ENCODE data around the gene RBM20. TPM values are rescaled to one million over a fixed set of nuclear protein-coding genes. Genes with fewer than 3 reads are reported as not detected.

The RBM20 gene
- total RNA-seq, 1 experiment from 2014 or later = 0.11 TPM

- no peak for DNase-seq
- Histone ChIP-seq H3K4me2 (no peak overlapping the region), H3K36me3 (ENCODE audit: low read depth) (no peaks in the 10 kb centered on the region), H3F3A (ENCODE audit: insufficient read depth, low read depth) (no peaks in the 10 kb centered on the region), H3K9me2 (ENCODE audit: insufficient read depth) (no peaks in the 10 kb centered on the region), H3K79me2 (ENCODE audit: low read depth) (no peaks in the 10 kb centered on the region), H3K4me1 (replicated peaks; ENCODE audit: insufficient read depth) (no peaks in the 10 kb centered on the region), H4K20me1 (ENCODE audit: insufficient read depth) (no peaks in the 10 kb centered on the region), H3K9me3 (ENCODE audit: insufficient read depth, low read depth) (no peaks in the 10 kb centered on the region), H3K4me3 (no peak overlapping the region), H3K27me3 (ENCODE audit: insufficient read depth, low read depth) (no peaks in the 10 kb centered on the region), H2AFZ (no peak overlapping the region), H3K27ac (no peak overlapping the region)
- intact Hi-C loops (cut with micrococcal nuclease; ENCODE audit: unreplicated experiment) = no loop called here
- CTCF ChIA-PET = no interaction called here
- TF ChIP-seq, protein P1, sequence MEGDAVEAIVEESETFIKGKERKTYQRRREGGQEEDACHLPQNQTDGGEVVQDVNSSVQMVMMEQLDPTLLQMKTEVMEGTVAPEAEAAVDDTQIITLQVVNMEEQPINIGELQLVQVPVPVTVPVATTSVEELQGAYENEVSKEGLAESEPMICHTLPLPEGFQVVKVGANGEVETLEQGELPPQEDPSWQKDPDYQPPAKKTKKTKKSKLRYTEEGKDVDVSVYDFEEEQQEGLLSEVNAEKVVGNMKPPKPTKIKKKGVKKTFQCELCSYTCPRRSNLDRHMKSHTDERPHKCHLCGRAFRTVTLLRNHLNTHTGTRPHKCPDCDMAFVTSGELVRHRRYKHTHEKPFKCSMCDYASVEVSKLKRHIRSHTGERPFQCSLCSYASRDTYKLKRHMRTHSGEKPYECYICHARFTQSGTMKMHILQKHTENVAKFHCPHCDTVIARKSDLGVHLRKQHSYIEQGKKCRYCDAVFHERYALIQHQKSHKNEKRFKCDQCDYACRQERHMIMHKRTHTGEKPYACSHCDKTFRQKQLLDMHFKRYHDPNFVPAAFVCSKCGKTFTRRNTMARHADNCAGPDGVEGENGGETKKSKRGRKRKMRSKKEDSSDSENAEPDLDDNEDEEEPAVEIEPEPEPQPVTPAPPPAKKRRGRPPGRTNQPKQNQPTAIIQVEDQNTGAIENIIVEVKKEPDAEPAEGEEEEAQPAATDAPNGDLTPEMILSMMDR (conservative IDR thresholded peaks at IDR 0.05) = no peak
- no peak for TF ChIP-seq EZH2 (IDR thresholded peaks at IDR 0.05; ENCODE audit: low read depth)
- BruUV-seq (replicated peaks) = no TSS peak
- POLR2A ChIA-PET (ENCODE audit: unreplicated experiment) = no interaction called here
Measured at GRCh38 chr10:110762849-110763211, 118.7 kb downstream of the RBM20 start.

GRCh38 chr10:110764378-110764777 is 120.2 kb downstream of the RBM20 start:
- H3K4me1 ChIP-seq (replicated peaks; ENCODE audit: insufficient read depth) = no peaks in the 10 kb centered on the region
- H3K9me2 ChIP-seq (ENCODE audit: insufficient read depth) = no peaks in the 10 kb centered on the region
- H3K36me3 ChIP-seq (ENCODE audit: low read depth) = no peaks in the 10 kb centered on the region
- H4K20me1 ChIP-seq (ENCODE audit: insufficient read depth) = no peaks in the 10 kb centered on the region
- H3K4me2 ChIP-seq = no peak overlapping the region
- TF ChIP-seq, protein P1 (conservative IDR thresholded peaks at IDR 0.05) = no peak
- no peak for TF ChIP-seq EZH2 (IDR thresholded peaks at IDR 0.05; ENCODE audit: low read depth)
- no peak overlapping the region for H3K27ac ChIP-seq
- no TSS peak for BruUV-seq (replicated peaks)
- H2AFZ ChIP-seq = no peak overlapping the region
- H3K4me3 ChIP-seq = no peak overlapping the region
- H3K9me3 ChIP-seq (ENCODE audit: insufficient read depth, low read depth) = no peaks in the 10 kb centered on the region
- CTCF ChIA-PET = no interaction called here
- no peak for DNase-seq
- POLR2A ChIA-PET (ENCODE audit: unreplicated experiment) = no interaction called here
- no peaks in the 10 kb centered on the region for H3K79me2 ChIP-seq (ENCODE audit: low read depth)
- no peaks in the 10 kb centered on the region for H3K27me3 ChIP-seq (ENCODE audit: insufficient read depth, low read depth)
- intact Hi-C loops (cut with micrococcal nuclease; ENCODE audit: unreplicated experiment) = no loop called here
- no peaks in the 10 kb centered on the region for H3F3A ChIP-seq (ENCODE audit: insufficient read depth, low read depth)

DNA sequence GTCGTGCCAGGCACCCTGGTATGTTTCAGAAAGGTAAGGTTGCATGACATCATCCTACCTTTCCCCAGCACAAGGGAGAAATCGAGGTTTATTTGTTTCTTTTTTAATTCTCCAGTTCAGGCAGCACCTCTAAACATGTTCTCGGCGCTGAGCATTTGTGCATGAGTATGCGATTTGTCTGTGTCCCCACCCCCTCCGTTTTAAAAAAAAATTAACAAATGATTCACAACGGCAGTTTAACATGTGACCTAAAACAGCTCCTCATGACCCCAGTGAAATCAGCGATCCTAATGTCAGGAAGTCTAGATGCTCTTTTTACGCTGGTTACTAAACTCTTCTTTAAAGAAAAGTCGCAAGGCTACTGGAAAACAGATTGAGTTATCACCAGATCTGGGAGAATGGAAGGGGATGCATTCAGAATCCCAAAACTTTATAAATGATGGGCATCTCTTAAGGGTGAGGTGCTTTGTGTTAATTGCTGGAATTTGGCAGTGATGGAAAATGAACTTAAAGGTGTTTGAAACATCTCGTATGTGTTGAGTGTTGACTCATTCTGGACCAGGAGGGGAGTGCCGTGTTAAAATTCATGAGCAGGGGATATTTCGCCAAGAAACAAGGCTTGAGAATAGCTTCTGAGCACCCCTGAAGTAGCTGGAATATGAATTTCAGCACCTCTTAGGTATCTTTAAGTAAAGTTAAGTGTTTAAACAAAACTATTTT is 120.8 kb downstream of the RBM20 start:
- TF ChIP-seq, protein P1 (conservative IDR thresholded peaks at IDR 0.05) = no peak
- TF ChIP-seq EZH2 (IDR thresholded peaks at IDR 0.05; ENCODE audit: low read depth) = no peak
- Histone ChIP-seq H3K9me3 (ENCODE audit: insufficient read depth, low read depth) (no peaks in the 10 kb centered on the region), H3K27me3 (ENCODE audit: insufficient read depth, low read depth) (no peaks in the 10 kb centered on the region), H3K36me3 (ENCODE audit: low read depth) (no peaks in the 10 kb centered on the region), H3K27ac (no peak overlapping the region), H3K4me3 (no peak overlapping the region), H4K20me1 (ENCODE audit: insufficient read depth) (no peaks in the 10 kb centered on the region), H3K4me2 (no peak overlapping the region), H3K4me1 (replicated peaks; ENCODE audit: insufficient read depth) (no peaks in the 10 kb centered on the region), H3K79me2 (ENCODE audit: low read depth) (no peaks in the 10 kb centered on the region), H2AFZ (no peak overlapping the region), H3F3A (ENCODE audit: insufficient read depth, low read depth) (no peaks in the 10 kb centered on the region), H3K9me2 (ENCODE audit: insufficient read depth) (no peaks in the 10 kb centered on the region)
- no TSS peak for BruUV-seq (replicated peaks)
- no peak for DNase-seq
- POLR2A ChIA-PET (ENCODE audit: unreplicated experiment) = no interaction called here
- intact Hi-C loops (cut with micrococcal nuclease; ENCODE audit: unreplicated experiment) = no loop called here
- CTCF ChIA-PET = no interaction called here

All from PC-9 (cell line).